ENCODE measurements around the gene USP7. TPM values are rescaled to one million over a fixed set of nuclear protein-coding genes. Genes with fewer than 3 reads are reported as not detected.

Gene USP7
- total and polyA plus RNA-seq, 2 experiments from 2014 or later, result 38.0 to 40.8 TPM

DNA sequence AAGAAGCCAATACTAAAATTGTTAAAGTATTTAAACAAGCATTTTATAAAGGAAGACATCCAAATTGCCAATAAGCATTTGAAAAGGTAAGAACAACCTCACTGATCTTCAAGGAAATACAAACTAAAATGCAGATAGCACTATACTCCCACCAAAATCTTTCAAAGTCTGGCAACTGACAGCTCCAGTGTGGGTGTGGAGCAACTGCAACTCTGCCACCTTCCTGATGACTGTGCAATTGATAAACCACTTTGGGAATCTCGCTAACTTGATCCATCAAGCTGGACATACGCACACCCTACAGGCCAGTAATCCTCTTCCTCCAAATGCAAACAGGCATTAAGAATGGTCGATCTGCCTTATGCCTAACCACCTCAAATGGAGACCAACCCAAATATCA, 49.6 kb downstream of the USP7 start:
- peaks cover 44% of the 10 kb centered on the region for H3K79me2 ChIP-seq
- H3K27ac ChIP-seq, result no peak overlapping the region
- no peak overlapping the region for H2AFZ ChIP-seq
- H3K9me2 ChIP-seq (replicated peaks; ENCODE audit: insufficient read depth), result no peaks in the 10 kb centered on the region
- H3K4me2 ChIP-seq, result no peak overlapping the region
- H4K20me1 ChIP-seq (ENCODE audit: insufficient read depth, poor library complexity, severe bottlenecking), result peaks cover 20% of the 10 kb centered on the region
- H3K4me3 ChIP-seq, result no peak overlapping the region
- peaks cover 15% of the 10 kb centered on the region for H3K4me1 ChIP-seq (ENCODE audit: insufficient read depth)
- H3K27me3 ChIP-seq, result no peaks in the 10 kb centered on the region
- 95% methylated on average over 3 of the region's 3 CpGs for WGBS (ENCODE audit: low lambda C conversion rate, missing lambda C conversion rate)
- H3K9me3 ChIP-seq (ENCODE audit: low read depth), result no peaks in the 10 kb centered on the region
- TF ChIP-seq EZH2 (IDR thresholded peaks at IDR 0.05; ENCODE audit: borderline replicate concordance), result no peak
- TF ChIP-seq, protein P1, sequence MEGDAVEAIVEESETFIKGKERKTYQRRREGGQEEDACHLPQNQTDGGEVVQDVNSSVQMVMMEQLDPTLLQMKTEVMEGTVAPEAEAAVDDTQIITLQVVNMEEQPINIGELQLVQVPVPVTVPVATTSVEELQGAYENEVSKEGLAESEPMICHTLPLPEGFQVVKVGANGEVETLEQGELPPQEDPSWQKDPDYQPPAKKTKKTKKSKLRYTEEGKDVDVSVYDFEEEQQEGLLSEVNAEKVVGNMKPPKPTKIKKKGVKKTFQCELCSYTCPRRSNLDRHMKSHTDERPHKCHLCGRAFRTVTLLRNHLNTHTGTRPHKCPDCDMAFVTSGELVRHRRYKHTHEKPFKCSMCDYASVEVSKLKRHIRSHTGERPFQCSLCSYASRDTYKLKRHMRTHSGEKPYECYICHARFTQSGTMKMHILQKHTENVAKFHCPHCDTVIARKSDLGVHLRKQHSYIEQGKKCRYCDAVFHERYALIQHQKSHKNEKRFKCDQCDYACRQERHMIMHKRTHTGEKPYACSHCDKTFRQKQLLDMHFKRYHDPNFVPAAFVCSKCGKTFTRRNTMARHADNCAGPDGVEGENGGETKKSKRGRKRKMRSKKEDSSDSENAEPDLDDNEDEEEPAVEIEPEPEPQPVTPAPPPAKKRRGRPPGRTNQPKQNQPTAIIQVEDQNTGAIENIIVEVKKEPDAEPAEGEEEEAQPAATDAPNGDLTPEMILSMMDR (IDR thresholded peaks at IDR 0.05; ENCODE audit: poor library complexity), result no peak
- DNase-seq (ENCODE audit: low spot score), result no peak
- no peaks in the 10 kb centered on the region for H3K36me3 ChIP-seq (replicated peaks; ENCODE audit: insufficient read depth, low read depth)

DNA sequence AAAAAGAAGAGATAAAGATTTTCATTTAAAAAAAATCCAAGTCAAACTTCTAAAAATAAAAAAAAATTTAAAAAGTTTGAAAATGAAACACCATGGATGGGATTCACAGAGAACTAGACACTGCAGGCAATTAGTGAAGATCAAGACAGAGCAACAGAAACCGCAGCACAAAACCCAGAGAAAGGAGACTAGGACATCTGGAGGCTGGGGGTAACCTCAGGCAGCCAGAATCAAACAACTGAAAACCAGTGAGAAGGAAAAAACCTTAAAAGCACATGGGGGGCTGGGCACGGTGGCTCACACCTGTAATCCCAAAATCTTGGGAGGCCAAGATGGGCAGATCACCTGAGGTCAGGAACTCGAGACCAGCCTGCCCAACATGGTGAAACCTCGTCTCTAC, 50.9 kb downstream of the USP7 start:
- WGBS (ENCODE audit: low lambda C conversion rate, missing lambda C conversion rate), result 95% methylated on average over 4 of the region's 4 CpGs
- Histone ChIP-seq H3K4me2 (no peak overlapping the region), H3K4me3 (no peak overlapping the region), H3K36me3 (replicated peaks; ENCODE audit: insufficient read depth, low read depth) (no peaks in the 10 kb centered on the region), H3K27me3 (no peaks in the 10 kb centered on the region), H3K9me3 (ENCODE audit: low read depth) (no peaks in the 10 kb centered on the region), H4K20me1 (ENCODE audit: insufficient read depth, poor library complexity, severe bottlenecking) (peaks cover 20% of the 10 kb centered on the region), H3K4me1 (ENCODE audit: insufficient read depth) (peaks cover 15% of the 10 kb centered on the region), H3K79me2 (peaks cover 50% of the 10 kb centered on the region), H3K9me2 (replicated peaks; ENCODE audit: insufficient read depth) (no peaks in the 10 kb centered on the region), H2AFZ (no peak overlapping the region), H3K27ac (no peak overlapping the region)
- DNase-seq (ENCODE audit: low spot score), result no peak
- no peak for TF ChIP-seq EZH2phosphoT487 (IDR thresholded peaks at IDR 0.05; ENCODE audit: low read depth, severe bottlenecking, unreplicated experiment)
- TF ChIP-seq, protein P1 (IDR thresholded peaks at IDR 0.05; ENCODE audit: poor library complexity), result no peak

DNA sequence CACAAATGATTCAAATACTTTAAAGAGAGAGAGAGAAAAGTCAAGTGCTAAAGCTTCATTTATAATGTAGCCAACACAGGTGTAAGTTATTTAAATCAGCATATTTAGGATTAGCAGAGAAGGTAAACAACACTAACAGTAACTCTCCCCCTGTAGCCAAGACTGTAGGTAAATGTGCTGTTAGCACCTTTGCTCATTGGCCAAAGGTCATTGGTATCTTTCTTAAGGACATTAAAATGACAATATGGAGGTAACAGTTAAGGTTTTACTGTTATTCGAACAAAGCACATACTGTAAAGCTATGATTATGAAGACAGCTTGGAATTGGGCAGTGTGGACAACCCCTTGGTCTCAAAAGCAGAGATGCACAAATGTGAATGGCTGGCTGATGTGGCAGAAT, 52.9 kb downstream of the USP7 start:
- peaks cover 61% of the 10 kb centered on the region for H3K79me2 ChIP-seq
- TF ChIP-seq EZH2phosphoT487 (IDR thresholded peaks at IDR 0.05; ENCODE audit: low read depth, severe bottlenecking, unreplicated experiment), result no peak
- no peak for TF ChIP-seq EZH2 (IDR thresholded peaks at IDR 0.05; ENCODE audit: borderline replicate concordance)
- TF ChIP-seq, protein P1 (IDR thresholded peaks at IDR 0.05; ENCODE audit: poor library complexity), result no peak
- DNase-seq (ENCODE audit: low spot score), result no peak
- H3K4me1 ChIP-seq (ENCODE audit: insufficient read depth), result peaks cover 15% of the 10 kb centered on the region
- no peaks in the 10 kb centered on the region for H3K27me3 ChIP-seq
- no peak overlapping the region for H2AFZ ChIP-seq
- WGBS (ENCODE audit: low lambda C conversion rate, missing lambda C conversion rate), result 68% methylated on average over 1 of the region's 1 CpG
- peaks cover 24% of the 10 kb centered on the region for H4K20me1 ChIP-seq (ENCODE audit: insufficient read depth, poor library complexity, severe bottlenecking)
- peak overlapping the region; percentile 65 for H3K4me2 ChIP-seq
- peaks cover 8% of the 10 kb centered on the region for H3K36me3 ChIP-seq (replicated peaks; ENCODE audit: insufficient read depth, low read depth)
- no peaks in the 10 kb centered on the region for H3K9me2 ChIP-seq (replicated peaks; ENCODE audit: insufficient read depth)
- no peaks in the 10 kb centered on the region for H3K9me3 ChIP-seq (ENCODE audit: low read depth)
- no peak overlapping the region for H3K4me3 ChIP-seq
- H3K27ac ChIP-seq, result peak overlapping the region; percentile 60

Measured in hepatocyte (in vitro differentiated cells).